ENCODE measurements around the gene TRIM14. TPM values are rescaled to one million over a fixed set of nuclear protein-coding genes. Genes with fewer than 3 reads are reported as not detected.

The TRIM14 gene
- total RNA-seq, 2 experiments from 2014 or later = 49.1 to 52.7 TPM

Other genes with a start within 250 kb of the TRIM14 start
- 10 to 100 TPM; 13.3 to 13.4 TPM for gene TRMO, start 196.7 kb downstream of the TRIM14 start, total RNA-seq
- under 1 TPM; 0.69 to 0.99 TPM for gene HEMGN, start 181.1 kb downstream of the TRIM14 start, total RNA-seq
- 100 to 1,000 TPM; 352 to 358 TPM for gene ANP32B, start 135.9 kb downstream of the TRIM14 start, total RNA-seq
- 10 to 100 TPM; 48.4 to 51.9 TPM for gene NANS, start 62.5 kb downstream of the TRIM14 start, total RNA-seq
- gene CORO2A, start 73.4 kb upstream of the TRIM14 start, total RNA-seq = 1 to 10 TPM; 9.8 to 9.9 TPM
- 1 to 10 TPM; 5.2 to 5.3 TPM for gene TBC1D2, start 136.4 kb upstream of the TRIM14 start, total RNA-seq